ENCODE results near the gene CX3CR1. TPM values are rescaled to one million over a fixed set of nuclear protein-coding genes. Genes with fewer than 3 reads are reported as not detected.

The CX3CR1 gene
- total and polyA plus RNA-seq, 2 of the 4 experiments (the other 2 are of a cell fraction): not detected

DNA sequence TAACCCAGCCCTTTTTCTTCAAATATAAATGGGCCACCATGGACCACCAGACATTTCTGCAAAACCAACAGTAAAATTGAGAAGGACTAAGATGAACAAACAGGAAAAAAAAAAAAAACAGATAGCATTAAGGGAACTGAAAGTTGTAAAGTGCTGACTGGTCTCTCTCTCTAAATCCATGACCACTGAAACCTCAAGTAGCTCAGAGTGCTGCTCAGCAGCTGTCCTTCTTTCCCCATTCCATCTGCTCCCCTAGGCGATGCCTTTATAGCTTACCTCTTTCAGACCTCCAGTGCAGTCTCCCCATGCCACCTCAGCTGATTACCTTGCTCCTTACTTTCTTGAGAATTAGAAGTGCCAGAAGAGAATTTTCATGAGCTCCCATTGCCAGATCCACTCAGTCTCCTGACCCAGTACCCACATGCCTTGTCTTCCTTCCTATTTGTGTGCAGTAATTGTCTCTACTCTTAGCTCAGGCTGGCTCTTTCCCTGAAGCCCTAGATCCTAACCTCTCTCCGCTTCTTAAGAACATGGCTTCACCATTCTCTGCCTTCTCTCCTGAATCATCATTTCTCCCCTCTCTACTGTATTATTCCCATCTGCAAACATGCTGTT is 63.6 kb downstream of the CX3CR1 start:
- CTCF ChIA-PET: no interaction called here
- H3K14ac ChIP-seq (replicated peaks; ENCODE audit: low read depth, low read length): no peak overlapping the region
- H2BK20ac ChIP-seq (ENCODE audit: low read depth, low read length): no peak overlapping the region
- H3K9me3 ChIP-seq (ENCODE audit: control insufficient read depth, insufficient read depth, low read length): no peaks in the 10 kb centered on the region
- no peak overlapping the region for H2BK5ac ChIP-seq (ENCODE audit: low read depth, low read length, poor library complexity, severe bottlenecking)
- in situ Hi-C loops (cut with MboI; ENCODE audit: low sequenced_read_pairs): no loop called here
- H3K18ac ChIP-seq (ENCODE audit: low read depth, low read length): no peak overlapping the region
- ATAC-seq (ENCODE audit: low read depth) (no peak), DNase-seq (no peak)
- H4K91ac ChIP-seq (ENCODE audit: insufficient read depth, low read depth, low read length): no peak overlapping the region
- H3K4me1 ChIP-seq (ENCODE audit: control insufficient read depth, insufficient read depth, low read length): no peaks in the 10 kb centered on the region
- no peaks in the 10 kb centered on the region for H3K9me1 ChIP-seq (ENCODE audit: insufficient read depth, low read length)
- H4K8ac ChIP-seq (ENCODE audit: low read depth in 2 of 2, low read length in 2 of 2): no peak overlapping the region
- H4K20me1 ChIP-seq (ENCODE audit: insufficient read depth, low read length): no peaks in the 10 kb centered on the region
- H2AFZ ChIP-seq (replicated peaks; ENCODE audit: low read length, poor library complexity): no peak overlapping the region
- no peak overlapping the region for H2AK9ac ChIP-seq (replicated peaks; ENCODE audit: low read depth, low read length, poor library complexity)
- H3K4ac ChIP-seq (ENCODE audit: low read depth, low read length): no peak overlapping the region
- no peaks in the 10 kb centered on the region for H3K36me3 ChIP-seq (ENCODE audit: control insufficient read depth, insufficient read depth, low read length)
- no peak overlapping the region for H3K56ac ChIP-seq (ENCODE audit: extremely low read depth, insufficient read depth, low read length)
- H3K27ac ChIP-seq (ENCODE audit: insufficient read depth, low read length): no peak overlapping the region
- no peak overlapping the region for H3K23ac ChIP-seq (ENCODE audit: low read depth, low read length)
- dilution Hi-C loops (cut with HindIII; ENCODE audit: low sequenced_read_pairs, unreplicated experiment): no loop called here
- H4K5ac ChIP-seq (ENCODE audit: low read depth, low read length): no peak overlapping the region
- POLR2A ChIA-PET (ENCODE audit: unreplicated experiment): no interaction called here
- no peaks in the 10 kb centered on the region for H3K79me1 ChIP-seq (ENCODE audit: low read depth in 1 of 2, low read length in 2 of 2)
- no TSS peak for BruUV-seq (replicated peaks)
- no peak overlapping the region for H3K4me2 ChIP-seq (ENCODE audit: low read depth, low read length)
- H3K27me3 ChIP-seq (ENCODE audit: control insufficient read depth, insufficient read depth, low read length): peaks cover 30% of the 10 kb centered on the region
- no peak overlapping the region for H2AK5ac ChIP-seq (ENCODE audit: low read depth, low read length)
- H2BK120ac ChIP-seq (ENCODE audit: low read depth, low read length): no peak overlapping the region
- no peak overlapping the region for H2BK15ac ChIP-seq (ENCODE audit: low read depth, low read length)
- intact Hi-C loops (cut with micrococcal nuclease): no loop called here
- WGBS, 2 experiments (ENCODE audit: extremely low coverage in 2 of 2, insufficient read length in 1 of 2): 100% methylated on average over 1 of the region's 2 CpGs; no CpG with 5 or more reads in 1 of the 2 experiments
- H3K9ac ChIP-seq (ENCODE audit: low read depth, low read length): no peak overlapping the region
- no peak overlapping the region for H3K4me3 ChIP-seq (ENCODE audit: insufficient read depth, low read depth, low read length)
- no peak for TF ChIP-seq RFX5 (IDR thresholded peaks at IDR 0.05; ENCODE audit: low read depth, low read length)
